Hepatocyte (in vitro differentiated cells): ENCODE results near the gene FRS2.

Source experiments
- EZH2 ChIP-seq: fragments of 200-600 bp; sonication (generic); IDR thresholded peaks from 2 replicates; pipeline ENCODE4 v1.6.1; 2016; ENCODE audit warnings: antibody characterized with exemption, mild to moderate bottlenecking, borderline replicate concordance
- EZH2phosphoT487 ChIP-seq: fragments of 200-600 bp; sonication (generic); IDR thresholded peaks from one replicate; pipeline ENCODE4 v1.6.1; 2018; ENCODE audit warnings: antibody characterized with exemption, mild to moderate bottlenecking, low read depth, moderate library complexity; ENCODE audit not compliant: unreplicated experiment, severe bottlenecking
- TF ChIP-seq, protein P1 (sequence below): fragments of 200-600 bp; sonication (generic); IDR thresholded peaks from 2 replicates; pipeline ENCODE4 v1.5.1; 2016; ENCODE audit warnings: antibody characterized with exemption, mild to moderate bottlenecking; ENCODE audit not compliant: poor library complexity

GRCh38 chr12:69550569-69551350, 80.6 kb downstream of the FRS2 start:
- TF ChIP-seq, protein P1, sequence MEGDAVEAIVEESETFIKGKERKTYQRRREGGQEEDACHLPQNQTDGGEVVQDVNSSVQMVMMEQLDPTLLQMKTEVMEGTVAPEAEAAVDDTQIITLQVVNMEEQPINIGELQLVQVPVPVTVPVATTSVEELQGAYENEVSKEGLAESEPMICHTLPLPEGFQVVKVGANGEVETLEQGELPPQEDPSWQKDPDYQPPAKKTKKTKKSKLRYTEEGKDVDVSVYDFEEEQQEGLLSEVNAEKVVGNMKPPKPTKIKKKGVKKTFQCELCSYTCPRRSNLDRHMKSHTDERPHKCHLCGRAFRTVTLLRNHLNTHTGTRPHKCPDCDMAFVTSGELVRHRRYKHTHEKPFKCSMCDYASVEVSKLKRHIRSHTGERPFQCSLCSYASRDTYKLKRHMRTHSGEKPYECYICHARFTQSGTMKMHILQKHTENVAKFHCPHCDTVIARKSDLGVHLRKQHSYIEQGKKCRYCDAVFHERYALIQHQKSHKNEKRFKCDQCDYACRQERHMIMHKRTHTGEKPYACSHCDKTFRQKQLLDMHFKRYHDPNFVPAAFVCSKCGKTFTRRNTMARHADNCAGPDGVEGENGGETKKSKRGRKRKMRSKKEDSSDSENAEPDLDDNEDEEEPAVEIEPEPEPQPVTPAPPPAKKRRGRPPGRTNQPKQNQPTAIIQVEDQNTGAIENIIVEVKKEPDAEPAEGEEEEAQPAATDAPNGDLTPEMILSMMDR: no peak
- no peak for TF ChIP-seq EZH2
- TF ChIP-seq EZH2phosphoT487: no peak
